Inferior parietal cortex (tissue), 1 donor: Measurements from ENCODE around the gene TMEM272.

ENCODE experiments used
- DNase-seq: peaks from one replicate; pipeline ENCODE4 v3.0.0-alpha.2; 2016; ENCODE audit errors: extremely low spot score

Gene TMEM272

GRCh38 chr13:51856027-51856736 is 11.2 kb upstream of the TMEM272 start:
- DNase-seq, result no peak

GRCh38 chr13:51849145-51850101 is 4.4 kb upstream of the TMEM272 start:
- DNase-seq, result no peak

GRCh38 chr13:51848674-51849073 is 3.7 kb upstream of the TMEM272 start:
- no peak for DNase-seq

- DNase-seq, result no peak
These were observed 1.8 kb upstream of the TMEM272 start for GRCh38 chr13:51846756-51847155.

GRCh38 chr13:51845574-51846318 is 769 bp upstream of the TMEM272 start:
- DNase-seq, result no peak

GRCh38 chr13:51843529-51843928 is 1.4 kb downstream of the TMEM272 start:
- DNase-seq, result no peak

- DNase-seq, result no peak
These were observed 3.2 kb downstream of the TMEM272 start for GRCh38 chr13:51841732-51842131.

- DNase-seq, result no peak
These were observed 4.1 kb downstream of the TMEM272 start for GRCh38 chr13:51840917-51841316.

GRCh38 chr13:51839711-51840540 is 5.1 kb downstream of the TMEM272 start:
- no peak for DNase-seq

GRCh38 chr13:51838240-51838846 is 6.6 kb downstream of the TMEM272 start:
- no peak for DNase-seq

- no peak for DNase-seq
These were observed 8.0 kb downstream of the TMEM272 start for GRCh38 chr13:51837016-51837415.

GRCh38 chr13:51834581-51835171 is 10.3 kb downstream of the TMEM272 start:
- DNase-seq, result no peak

GRCh38 chr13:51833980-51834379 is 11.0 kb downstream of the TMEM272 start:
- no peak for DNase-seq

- DNase-seq, result no peak
These were observed 12.4 kb downstream of the TMEM272 start for GRCh38 chr13:51832471-51833152.

- DNase-seq, result no peak
These were observed 13.5 kb downstream of the TMEM272 start for GRCh38 chr13:51831519-51831918.

- no peak for DNase-seq
These were observed 15.4 kb downstream of the TMEM272 start for GRCh38 chr13:51829568-51829899.

GRCh38 chr13:51828730-51829567 is 16.0 kb downstream of the TMEM272 start:
- no peak for DNase-seq

- DNase-seq, result no peak
These were observed 17.7 kb downstream of the TMEM272 start for GRCh38 chr13:51827254-51827653.

GRCh38 chr13:51826606-51827005 is 18.4 kb downstream of the TMEM272 start:
- DNase-seq, result no peak
